Measurements from ENCODE around the gene TRA2A.
"Not testable (repeated sequence)": the region's sequence is repeated elsewhere in the genome, so short reads cannot be mapped to it uniquely, and the experiment has no call there.

Gene TRA2A

DNA sequence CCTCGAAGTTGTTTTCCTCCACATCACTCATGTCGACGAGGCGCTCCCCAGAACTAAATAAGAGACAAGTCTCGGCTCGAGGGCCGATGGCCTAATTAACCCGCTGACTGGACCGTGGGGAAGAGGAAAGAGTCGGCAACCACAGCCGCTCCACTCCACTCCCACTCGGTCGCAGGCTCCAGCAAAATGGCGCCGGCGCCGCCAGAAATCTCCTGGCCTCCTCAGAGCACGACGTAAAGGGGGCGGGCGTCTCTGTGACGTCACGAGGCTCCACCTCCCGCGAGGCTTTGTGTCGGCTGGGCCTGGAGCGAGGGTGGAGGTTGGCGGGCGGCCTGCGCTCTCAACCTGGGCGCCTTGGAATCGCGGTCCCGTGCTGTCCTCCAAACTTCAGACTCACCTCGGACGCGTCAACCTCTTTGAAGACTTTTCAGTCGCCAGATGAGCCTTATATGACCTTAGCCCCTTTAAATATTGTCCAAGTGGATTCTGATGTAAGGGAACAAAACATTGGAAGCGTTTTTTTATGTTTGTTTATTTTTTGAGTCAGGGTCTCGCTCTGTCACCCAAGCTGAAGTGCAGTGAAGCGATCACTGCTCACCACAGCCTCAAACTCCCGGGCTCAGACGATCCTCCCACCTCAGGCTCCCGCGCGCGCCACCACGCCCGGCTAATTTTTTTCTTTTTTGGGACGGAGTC lies at the start of gene TRA2A:
TSS of gene TRA2A (minus strand) at position 188 of the 696 bp plus-strand sequence. CDS start at position 31, 157 bp downstream.
- peak; percentile 89 to 94 for DNase-seq (ENCODE audit: low read depth in 2 of 2)

DNA sequence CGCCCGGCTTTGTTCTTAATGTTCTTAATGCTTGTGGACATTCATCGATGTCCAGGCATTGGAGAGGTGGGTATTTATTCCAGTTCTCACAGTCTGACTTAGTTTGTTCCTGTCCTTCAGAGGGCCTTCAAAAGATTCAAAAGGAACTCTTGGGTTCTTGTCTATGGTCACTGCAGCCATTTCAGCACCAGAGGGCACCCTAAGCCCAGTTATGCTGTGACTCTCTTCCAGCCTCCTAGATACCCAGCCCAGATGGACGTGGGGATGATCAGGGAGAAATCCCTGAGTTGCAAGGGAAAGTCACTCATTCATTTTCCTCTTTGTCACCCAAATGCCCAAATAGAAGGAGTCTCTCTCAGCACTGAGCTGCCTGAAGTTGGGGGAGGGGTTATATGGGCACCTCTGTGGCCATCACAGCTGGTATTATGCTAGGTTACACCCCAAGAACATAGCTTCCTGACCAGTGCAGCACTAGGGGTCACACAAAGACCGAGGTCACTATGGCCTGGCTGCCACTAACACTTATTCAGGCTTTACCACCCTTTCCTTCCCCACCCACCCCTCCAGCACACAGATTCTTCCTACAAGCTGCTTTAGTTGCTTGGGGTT lies 38.9 kb upstream of the TRA2A start:
- DNase-seq (ENCODE audit: low read depth in 2 of 2), result peak; percentile 13 to 32

DNA sequence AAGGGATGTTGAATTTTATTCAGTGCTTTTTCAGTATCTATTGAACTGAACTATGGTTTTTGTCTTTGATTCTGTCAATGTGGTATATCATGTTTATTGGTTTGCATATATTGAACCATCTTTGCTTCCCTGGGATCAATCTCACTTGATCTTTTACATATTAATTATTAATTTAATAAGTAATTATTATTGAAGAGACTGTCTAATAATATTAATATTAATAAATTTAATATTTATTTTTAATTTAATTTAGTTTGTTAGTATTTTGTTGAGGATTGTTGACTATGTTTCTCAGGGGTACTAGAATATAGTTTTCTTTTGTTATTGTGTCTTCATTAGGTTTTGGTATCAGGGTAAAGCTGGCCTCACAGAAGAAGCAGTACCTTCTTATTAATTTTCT lies 26.5 kb upstream of the TRA2A start:
- no peak for DNase-seq (ENCODE audit: low read depth in 2 of 2)

DNA sequence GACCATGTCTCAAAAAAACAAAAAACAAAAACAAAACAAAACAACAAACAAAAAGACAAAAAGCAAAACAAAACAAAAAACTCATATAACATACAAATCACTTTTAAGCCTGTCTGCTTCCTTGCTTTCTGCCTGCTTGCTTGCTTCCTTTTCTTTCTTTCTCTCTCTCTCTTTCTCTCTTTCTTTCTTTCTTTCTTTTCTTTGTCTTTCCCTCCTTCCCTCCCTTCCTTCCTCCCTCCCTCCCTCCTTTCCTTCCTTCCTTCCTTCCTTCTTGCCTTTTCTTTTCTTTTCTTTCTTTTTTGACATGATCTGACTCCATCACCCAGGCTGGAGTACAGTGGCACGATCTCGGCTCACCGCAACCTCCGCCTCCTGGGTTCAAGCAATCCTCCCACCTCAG lies 15.9 kb upstream of the TRA2A start:
- no peak for DNase-seq (ENCODE audit: low read depth in 2 of 2)

DNA sequence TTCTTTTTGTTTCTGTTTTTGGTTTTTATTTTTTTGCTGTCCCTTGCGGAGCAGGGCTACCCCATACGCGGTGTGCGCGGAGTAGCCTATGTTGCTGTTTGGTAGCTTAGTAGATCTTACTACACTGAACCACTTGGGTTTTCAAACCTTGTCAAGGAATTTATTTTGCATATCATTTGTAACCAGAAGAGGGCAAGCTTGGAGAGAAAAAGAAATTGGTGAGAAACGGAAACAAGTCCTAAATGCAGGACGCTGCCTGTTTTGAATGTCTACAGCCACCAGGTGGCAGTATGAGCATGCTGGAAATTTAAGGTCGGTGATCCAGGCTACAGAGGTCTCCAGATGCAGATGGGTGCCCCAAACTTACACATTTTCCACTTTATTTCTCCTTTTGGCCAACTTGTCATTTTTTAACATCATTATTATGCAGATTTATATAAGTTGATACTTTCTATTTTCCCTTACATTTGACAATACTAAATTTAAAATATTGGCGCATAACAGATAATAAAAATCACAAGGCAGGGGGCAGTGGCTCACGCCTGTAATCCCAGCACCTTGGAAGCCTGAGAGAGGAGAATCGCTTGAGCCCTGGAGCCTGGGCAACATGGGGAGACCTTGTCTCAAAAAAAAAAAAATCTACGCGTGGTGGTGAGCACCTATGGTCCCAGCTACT lies 15.3 kb upstream of the TRA2A start:
- DNase-seq (ENCODE audit: low read depth in 2 of 2), result peak; percentile 28 to 54

DNA sequence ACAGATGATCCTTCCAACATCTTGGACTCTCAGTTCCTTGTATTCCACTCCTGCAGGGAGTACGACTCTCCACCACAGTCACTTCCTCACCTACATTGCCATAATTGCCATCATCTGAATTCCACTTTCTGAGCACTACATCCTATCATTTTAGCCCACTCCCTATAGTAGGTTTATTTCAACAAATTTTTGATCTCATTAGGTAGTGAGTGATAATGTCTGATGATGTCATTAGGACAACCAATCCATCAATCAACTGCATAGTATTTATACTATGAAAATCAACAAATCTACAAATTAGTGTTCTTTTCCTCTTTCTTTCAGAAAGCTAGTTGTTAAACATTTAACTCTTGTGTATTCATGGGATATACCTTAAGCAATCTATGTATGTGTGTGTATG lies 13.7 kb upstream of the TRA2A start:
- DNase-seq (ENCODE audit: low read depth in 2 of 2), result no peak

DNA sequence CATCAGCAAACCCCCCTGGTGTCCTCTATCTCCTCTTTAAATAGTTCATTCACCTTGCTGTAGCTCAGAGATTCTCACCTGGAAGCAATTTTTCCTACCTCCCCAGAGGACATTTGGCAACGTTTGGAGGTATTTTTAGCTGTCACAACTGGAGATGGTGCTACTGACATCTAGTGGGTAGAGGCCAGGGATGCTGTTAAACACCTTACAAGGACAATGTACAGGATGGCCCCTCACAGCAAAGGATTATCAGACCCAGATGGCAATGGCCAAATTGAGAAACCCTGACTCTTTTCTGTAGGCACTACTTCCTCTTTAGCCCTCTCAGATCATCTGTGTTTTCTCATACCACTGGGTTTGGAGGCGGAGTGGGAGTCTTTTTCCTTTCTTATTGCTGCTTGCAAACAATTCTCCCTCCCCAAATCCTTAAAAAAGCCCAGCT lies 13.2 kb upstream of the TRA2A start:
- DNase-seq (ENCODE audit: low read depth in 2 of 2), result no peak

DNA sequence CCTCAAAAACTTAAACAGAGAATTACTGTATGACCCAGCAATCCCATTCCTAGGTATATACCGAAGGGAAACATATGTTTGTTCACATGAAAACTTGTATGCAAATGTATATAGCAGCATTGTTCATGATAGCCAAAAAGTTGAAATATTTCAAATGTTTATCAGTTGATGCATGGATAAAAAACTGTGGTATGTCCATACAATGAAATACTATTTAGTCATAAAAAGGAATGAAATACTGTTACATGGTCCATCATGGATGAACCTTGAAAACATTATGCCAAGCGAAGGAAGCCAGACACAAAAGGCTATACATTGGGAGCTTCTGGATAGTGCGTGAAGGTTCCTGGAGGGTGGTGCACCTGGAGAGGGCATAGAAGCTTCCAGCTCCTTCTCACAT lies 11.0 kb upstream of the TRA2A start:
- no peak for DNase-seq (ENCODE audit: low read depth in 2 of 2)

DNA sequence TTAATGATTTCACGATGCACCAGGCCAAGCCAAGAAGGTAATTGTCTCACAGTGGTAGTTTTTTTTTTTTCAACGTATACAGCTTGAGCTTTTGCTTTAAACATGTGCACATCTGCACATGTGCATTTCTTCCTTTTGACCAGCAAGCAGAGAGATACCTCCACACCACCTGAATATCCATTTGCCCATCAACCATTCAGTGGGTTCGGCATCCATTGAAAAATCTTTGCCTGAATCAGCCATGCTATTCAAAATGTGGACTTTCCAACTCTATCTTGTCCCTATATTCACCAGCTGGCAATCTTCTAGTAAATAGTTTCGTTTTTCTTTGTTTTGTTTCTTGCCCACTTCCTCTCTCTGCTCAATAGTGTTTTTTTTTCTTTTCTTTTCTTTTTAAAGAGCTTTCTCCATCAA lies 7.7 kb upstream of the TRA2A start:
- DNase-seq (ENCODE audit: low read depth in 2 of 2), result no peak

DNA sequence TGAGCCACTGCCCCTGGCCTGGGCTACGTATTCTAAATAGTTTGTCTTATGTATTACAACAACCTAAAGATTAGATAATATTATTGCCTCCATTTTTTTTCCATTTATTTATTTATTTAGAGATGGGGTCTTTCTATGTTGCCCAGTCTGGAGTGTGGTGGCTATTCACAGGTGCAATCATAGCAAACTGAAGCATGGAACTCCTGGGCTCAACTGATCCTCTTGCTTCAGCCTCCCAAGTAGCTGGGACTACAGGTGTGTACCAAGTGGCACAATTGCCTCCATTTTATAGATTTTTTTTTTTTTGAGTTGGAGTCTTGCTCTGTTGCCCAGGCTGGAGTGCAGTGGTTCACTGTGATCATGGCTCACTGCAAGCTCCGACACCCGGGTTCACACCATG lies 6.5 kb upstream of the TRA2A start:
- DNase-seq (ENCODE audit: low read depth in 2 of 2), result no peak

DNA sequence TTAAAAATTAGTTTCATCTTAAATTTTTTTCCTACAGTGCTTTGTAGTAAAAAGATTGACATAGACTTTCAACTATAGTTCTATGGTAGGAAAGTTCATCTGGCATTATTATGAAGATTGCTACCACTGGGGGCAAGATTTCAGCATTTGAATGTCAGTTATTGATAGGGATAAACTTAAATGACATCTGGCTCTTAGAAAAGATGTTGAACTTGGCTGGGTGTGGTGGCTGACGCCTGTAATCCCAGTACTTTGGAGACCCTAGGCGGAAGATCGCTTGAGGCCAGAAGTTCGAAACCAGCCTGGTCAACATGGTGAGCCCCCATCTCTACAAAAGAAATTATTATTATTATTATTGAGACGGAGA lies 1.4 kb upstream of the TRA2A start:
- no peak for DNase-seq (ENCODE audit: low read depth in 2 of 2)

DNA sequence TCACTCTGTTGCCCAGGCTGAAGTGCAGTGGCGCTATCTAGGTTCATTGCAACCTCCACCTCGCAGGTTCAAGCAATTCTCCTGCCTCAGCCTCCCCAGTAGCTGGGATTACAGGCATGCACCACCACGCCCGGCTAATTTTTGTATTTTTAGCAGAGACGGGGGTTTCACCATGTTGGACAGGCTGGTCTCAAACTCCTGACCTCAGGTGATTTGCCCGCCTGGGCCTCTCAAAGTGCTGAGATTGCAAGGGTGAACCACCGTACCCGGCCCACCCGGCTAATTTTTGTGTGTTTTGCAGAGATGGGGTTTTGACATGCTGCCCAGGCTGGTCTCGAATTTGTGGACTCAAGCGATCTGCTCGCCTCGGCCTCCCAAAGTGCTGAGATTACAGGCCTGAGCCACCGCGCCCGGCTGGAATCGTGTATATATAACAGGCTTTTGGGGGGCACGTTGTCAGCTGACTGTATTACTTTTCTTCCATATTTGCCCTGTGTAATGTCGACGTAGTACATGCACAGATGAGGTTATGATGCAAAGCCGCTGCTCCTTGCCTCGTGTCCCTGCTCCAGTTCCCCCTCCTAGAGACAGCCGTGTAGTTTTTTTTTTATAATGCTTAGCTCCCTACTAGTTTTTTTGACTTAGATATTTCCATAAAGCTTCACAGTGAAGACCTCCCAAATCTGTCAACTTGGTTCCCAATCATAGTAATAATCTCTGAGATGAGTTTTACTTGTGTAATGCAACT lies 883 bp upstream of the TRA2A start:
- no peak for DNase-seq (ENCODE audit: low read depth in 2 of 2)

DNA sequence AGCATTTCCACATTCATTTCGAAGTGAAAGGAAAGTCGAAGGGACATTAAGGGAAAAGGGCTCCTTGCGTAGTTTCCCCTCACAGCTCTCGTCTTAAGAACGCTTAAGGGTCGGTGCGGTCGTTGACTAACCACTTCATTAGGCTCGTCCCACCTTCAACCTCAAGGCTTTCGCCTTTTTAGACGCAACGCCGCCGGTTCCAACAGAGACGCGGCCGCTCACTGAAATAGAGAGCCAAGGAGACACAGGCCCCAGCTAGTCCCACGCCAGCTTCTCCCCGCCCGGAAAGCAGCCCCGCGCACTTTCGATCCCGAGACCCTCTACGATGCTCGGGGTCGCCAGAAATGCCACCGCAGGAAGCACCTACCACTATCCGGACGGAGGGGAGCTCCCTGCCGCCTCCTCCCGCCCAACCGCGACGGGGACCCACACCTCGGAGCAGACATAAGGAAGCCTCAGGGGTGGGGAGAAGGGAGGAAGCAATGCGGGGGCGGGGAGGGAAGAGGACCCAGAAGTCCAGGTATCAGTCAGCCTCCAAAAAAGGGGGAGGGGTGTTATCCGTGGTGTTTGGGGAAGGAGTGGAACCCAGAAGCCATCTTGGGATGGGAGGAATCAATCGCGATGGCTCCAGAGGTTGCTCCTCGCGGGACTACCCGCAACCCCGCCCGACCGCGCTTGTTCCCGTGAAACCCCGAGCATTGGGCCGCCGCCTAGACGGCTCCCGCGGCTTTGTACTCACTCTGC lies 559 bp downstream of the TRA2A start:
- peak; percentile 20 to 23 for DNase-seq (ENCODE audit: low read depth in 2 of 2)

DNA sequence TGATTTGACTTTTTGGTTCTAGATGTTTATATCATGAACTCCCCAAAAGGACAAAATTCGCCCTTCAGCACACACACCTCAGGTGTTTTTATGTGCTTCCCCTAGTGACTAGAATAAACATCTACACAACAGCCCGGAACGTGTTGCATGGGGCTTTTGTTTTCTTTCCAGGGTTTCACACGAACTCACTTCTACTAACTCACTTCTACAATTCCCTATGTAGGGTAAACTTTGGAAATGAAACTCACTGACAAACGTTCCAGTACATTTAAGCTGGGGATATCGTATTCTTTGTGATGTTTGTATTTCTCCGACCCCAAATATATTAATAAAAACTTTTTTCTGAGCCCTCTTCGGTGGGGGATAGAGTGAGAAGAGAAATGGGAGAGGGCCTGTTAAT lies 1.4 kb downstream of the TRA2A start:
- DNase-seq (ENCODE audit: low read depth in 2 of 2), result no peak

DNA sequence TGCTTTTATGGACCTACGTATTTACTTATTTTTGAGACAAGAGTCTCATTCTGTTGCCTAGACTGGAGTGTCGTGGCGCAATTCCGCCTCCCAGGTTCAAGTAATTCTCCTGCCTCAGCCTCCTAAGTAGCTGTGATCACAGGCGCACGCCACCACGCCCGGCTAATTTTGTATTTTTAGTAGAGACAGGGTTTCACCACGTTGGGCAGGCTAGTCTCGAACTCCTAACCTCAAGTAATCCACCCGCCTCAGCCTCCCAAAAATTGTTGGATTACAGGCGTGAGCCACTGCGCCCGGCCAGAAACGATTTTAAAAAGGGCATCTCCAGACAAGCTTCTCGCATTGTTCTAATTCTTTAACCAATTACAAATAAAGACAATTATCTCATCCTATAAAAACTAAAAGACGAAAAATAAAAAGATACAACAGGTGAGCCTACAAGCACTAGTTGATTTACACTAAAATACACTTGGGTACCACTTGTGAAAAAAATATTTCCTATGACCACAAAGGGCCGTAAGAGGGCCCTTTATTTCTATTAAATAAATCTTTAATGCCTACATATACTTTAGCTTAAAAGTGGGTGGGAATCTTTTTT lies 2.4 kb downstream of the TRA2A start:
- DNase-seq (ENCODE audit: low read depth in 2 of 2), result no peak

DNA sequence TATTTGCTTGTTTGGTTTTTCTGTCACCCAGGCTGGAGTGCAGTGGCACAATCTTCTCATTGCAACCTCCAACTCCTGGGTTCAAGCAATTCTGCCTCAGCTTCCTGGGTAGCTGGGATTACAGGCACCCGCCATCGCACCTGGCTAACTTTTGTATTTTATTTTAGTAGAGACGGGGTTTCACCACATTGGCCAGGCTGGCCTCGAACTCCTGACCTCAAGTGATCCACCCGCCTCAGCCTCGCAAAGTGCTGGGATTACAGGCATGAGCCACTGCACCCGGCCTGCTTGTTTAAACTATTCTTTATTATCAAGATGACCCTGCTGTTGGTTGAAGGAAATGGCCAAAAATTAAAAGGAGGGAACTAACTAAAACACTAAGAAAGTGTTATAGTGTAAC lies 6.2 kb downstream of the TRA2A start:
- not testable (repeated sequence) for DNase-seq (ENCODE audit: low read depth in 2 of 2)

DNA sequence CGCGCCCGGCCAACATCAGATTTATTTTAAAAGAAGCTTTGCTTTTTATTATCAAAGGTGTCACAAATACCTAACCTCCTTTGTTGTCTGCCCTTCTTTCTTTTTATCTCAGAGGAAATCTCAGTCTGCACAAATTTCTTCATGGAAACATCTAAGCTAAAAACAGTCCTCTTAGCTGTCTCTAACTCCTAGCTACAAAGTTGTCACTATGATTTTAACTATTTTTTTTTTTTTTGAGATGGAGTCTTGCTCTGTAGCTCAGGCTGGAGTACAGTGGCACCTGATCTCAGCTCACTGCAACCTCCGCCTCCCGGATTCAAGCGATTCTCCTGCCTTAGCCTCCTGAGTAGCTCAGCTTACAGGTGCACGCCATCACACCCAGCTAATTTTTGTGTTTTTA lies 7.3 kb downstream of the TRA2A start:
- DNase-seq (ENCODE audit: low read depth in 2 of 2), result no peak

DNA sequence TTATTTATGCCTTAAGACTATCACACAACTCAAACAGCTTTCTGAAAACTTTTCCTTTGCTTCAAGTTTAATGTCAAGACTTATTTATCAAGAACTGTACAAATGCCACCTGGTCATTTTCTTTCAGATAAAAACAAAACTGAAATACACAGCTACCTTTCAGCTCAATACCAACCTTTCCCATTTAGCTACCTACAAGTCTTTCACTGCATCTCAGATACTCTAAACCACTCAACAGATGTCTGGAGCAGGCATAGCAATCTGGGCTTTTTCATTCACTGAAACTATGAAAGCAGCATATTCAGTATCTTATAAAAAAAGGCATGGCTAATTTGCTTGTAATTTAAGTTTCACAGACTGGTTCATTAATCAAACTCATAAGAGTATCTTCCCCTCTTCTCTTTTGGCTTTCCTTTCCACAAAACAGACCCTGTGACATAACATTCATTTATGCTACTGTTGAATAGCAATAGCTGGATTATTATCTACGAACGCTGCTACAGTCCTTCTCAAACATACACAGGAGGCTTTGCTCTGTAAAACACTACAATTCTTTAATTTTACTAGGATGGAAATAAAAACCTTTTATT lies 8.2 kb downstream of the TRA2A start:
- no peak for DNase-seq (ENCODE audit: low read depth in 2 of 2)

DNA sequence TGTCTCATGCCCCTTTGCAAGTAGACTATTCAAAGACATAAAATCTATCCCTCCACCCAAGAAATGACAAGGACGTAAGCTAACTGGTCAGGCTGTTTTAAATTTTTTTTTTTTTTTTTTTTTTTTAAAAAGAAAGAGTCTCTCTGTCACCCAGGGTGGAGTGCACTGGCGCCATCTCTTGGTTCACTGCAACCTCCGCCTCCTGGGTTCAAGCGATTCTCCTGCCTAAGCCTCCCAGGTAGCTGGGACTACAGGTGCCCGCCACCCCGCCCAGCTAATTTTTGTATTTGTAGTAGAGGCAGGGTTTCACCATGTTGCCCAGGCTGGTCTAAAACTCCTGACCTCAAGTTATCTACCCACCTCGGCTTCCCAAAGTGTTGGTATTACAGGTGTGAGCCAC lies 11.2 kb downstream of the TRA2A start:
- no peak for DNase-seq (ENCODE audit: low read depth in 2 of 2)

DNA sequence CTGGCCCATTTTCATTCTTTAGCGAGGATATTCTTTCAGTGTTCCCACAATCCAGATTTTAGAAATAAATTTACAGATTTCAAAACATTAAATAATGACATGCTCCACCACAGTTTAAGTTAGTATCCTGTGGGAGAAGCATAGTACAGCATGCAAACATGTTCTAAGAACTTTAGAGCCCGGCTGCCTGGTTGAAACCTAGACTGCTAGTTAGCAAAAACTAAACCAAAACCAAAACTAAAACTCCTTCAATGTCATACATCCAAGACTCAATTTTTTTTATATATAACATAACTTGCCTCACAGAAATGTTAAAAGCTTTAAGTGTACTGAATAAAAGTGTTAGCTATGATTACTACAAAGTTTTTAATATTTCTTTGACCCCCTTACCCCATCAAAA lies 17.0 kb downstream of the TRA2A start:
- no peak for DNase-seq (ENCODE audit: low read depth in 2 of 2)

DNA sequence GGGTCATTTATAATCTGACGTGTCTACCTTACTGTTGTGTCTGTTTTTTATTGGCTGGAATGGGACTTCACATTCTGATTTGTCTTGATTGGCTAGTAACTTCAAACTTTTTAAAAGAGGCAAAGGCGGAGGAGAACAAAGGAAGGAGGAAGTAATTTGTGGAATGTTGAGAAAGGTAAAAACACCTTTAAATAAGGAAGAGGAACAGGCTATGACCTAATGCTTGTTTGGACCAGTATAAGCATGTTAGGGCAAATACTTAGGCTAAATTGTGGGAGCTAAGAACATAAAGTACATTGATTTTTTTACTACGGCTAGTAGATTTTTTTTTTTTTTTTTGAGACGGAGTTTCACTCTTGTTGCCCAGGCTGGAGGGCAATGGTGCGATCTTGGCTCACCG lies 18.0 kb downstream of the TRA2A start:
- not testable (repeated sequence) for DNase-seq (ENCODE audit: low read depth in 2 of 2)
